Left hindlimb (tissue), 1 donor: ENCODE measurements around the gene PCDHGA1.

Experiments
- DNase-seq: peaks from one replicate; pipeline ENCODE4 v3.0.0-alpha.2; 2018

The PCDHGA1 gene

GRCh38 chr5:141515141-141515540 is 184.8 kb downstream of the PCDHGA1 start:
- DNase-seq = no peak

DNA sequence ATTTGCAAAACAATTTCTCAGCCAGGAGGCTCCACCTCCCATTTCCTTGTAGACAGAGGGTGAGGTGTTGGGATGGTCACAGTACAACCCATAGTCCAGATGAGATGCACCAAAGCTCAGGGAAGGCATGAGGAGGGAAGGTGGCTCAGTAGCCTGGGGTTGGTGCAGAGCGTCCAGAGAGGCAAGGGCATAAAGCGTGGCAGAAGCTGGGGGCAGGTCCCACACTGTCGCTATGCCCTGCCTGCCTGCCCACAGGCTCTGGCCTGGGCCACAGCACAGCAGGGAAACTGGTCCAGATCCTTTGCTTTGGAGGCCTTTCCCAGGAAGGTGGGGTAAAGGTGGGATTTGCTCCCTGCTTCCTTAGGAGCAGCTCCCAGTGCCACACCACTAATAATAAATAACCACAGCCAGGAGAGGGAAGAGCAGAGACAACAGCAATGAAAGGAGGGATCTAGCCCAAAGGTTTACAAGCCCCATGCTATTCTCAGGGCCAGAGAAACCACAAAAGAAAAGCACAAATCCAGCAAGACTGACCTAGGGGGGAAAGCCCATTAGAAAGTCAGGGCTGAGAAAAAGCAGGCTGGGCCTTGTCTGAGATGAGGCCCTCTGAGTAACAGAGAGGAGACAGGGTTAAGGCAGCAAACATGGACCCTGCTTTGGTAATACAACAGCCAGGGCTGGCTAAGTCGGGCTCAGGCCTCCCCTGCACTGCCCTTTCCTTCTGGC is 185.8 kb downstream of the PCDHGA1 start:
- DNase-seq = no peak

DNA sequence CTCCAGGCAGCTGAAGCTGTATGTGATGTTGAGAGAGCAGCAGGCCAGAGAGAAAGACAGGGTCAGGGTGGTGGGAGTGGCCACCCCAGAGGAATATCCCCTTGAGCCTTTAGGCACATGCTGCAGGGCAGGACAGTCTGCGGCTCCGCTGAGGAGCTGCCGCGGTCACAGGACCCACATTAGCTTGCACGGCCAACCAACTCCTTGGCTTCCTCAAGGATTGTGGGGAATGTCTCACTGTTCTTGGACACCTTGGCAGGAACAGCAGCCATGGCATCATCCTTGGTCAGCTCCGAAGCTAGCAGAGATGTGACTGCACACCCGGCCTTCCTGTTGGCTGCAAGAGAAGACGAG is 186.3 kb downstream of the PCDHGA1 start:
- DNase-seq = no peak

DNA sequence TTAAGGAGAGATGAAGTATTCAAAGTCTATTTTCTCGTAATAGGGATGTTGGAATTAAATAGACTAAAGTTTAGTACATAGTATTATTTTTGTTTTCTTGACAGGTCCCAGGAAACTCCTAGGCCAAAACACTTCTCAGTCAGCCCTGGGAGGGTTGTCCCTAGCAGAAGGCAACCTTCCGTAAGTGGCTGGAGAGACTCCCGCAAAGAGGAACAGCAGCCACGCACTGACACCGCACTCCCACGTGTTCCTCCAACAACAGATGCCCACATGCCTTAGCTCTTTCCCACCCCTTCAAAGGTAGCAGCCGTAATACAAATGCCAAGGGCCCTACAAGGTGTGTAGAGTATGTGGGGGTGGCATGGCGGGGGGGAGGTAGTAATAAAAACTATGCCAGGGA is 187.0 kb downstream of the PCDHGA1 start:
- DNase-seq = no peak

DNA sequence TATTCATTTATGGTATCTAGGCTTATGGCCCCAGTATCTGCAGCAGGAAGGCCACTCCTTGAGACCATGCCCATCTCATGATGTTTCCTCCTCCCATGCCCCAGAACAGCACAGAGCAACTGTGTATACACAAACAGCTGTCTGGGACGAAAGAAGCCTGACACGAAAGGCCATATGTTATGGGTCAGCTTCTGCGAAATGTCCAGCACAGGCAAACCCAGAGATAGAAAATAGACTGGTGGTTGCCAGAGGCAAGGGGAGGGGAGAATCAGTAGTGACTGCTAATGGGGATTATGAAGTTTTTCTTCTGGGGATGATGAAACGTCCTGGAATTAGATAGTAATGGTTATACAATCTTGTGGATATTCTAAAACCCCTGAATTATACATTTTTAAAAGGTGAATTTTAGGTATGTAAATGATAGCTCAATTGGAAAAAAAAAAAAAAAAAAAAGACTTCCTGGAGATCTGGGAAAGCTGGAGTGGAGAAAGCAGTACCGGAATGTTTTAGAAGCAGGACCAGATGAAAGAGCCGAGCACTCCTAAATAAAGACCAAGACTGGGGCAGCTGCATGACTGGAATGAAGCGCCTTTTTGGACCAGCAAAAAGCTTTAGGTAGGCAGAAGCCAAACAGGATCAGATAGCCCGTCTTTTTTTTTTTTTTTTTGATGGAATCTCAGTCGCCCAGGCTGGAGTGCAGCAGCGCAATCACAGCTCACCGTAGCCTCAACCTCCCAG is 187.7 kb downstream of the PCDHGA1 start:
- no peak for DNase-seq

GRCh38 chr5:141518618-141519015 is 188.3 kb downstream of the PCDHGA1 start:
- DNase-seq = no peak

GRCh38 chr5:141519605-141520565 is 189.6 kb downstream of the PCDHGA1 start:
- no peak for DNase-seq

GRCh38 chr5:141521244-141521781 is 191.0 kb downstream of the PCDHGA1 start:
- peak; percentile 68 for DNase-seq

GRCh38 chr5:141522301-141522700 is 192.0 kb downstream of the PCDHGA1 start:
- DNase-seq = no peak

GRCh38 chr5:141523991-141524390 is 193.7 kb downstream of the PCDHGA1 start:
- DNase-seq = no peak

DNA sequence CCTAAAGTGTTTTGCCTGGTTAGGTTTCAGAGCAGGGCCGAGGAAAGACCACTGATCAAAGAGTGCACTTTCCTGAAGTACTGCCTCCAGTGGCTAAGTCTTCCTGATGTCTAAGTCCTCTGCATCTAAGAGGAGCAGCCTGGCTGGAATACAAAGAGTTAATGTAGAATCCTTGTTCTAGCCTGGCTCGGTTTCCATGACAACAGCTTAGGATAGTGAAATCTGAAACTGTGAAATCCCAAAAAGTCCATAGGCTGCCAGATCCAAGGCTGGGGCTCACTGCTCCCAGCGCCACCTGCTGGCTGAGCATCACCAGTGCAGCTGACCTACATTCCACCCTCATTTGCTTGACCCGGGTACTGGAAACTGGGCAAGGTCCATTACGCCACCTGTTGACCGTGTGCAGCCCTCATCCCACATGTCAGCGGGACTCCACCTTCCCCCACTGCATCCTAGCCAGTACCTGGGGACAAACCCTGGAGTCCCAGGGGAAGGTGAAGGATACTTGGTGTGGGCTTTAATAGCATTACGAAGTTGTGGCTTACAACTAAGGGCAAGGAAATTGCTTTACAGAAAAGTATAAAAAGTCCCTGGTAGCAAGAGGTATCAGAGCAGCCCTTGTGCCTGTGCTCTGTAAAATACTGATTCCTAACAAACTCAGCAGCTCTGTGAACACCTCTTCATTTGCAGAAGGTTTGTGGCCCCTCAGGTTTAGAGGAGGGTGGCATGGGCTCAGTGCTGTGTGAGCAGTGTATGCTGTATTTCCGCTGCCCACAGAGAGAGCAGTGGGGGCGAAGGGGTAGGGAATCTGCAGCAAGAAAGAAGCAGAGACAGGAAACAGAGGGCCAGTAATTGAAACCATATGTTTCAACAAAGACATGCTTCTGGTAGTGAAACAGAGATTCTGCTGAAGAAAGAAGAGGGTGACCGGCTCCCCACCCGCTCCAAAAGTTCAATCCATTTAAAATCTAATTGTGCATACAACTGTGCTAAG is 194.6 kb downstream of the PCDHGA1 start:
- peak; percentile 93 for DNase-seq

DNA sequence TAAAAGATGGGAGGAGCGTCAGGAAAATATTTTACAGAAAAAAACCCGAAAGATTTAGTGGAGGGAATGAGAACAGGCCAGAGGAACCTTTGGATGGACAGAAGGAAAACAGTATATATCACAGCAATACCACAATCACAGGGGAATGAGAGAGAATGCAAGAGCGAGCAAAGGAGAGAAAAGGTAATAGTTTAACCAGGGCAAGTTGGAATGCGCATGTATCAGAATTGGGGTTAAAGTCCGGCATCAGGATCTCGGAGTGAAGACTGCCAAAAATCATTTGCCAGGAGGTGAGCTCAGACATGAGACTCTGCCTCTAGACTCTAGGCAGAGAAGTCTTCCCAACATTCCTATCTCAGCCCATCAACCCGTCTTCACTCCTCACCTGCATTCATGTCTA is 195.3 kb downstream of the PCDHGA1 start:
- DNase-seq = no peak

DNA sequence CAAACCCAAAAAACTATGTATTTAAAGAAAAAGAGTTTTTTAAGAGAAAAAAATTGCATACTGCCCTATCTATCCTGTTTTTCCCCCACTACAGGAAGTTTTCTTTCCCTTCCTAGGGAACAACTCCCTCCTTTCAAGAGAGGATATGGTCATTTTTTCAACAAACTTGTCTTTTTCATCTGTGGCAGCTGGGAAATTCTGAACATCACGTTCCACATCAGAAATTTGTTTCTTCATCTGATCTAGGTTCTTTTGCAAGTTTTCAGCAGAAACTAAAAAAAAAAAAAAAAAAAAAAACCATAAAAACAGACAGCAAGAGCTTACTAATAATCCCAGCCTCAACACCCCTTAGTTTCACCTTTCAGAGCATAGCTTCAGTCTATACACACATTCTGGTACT is 197.1 kb downstream of the PCDHGA1 start:
- DNase-seq = no peak

DNA sequence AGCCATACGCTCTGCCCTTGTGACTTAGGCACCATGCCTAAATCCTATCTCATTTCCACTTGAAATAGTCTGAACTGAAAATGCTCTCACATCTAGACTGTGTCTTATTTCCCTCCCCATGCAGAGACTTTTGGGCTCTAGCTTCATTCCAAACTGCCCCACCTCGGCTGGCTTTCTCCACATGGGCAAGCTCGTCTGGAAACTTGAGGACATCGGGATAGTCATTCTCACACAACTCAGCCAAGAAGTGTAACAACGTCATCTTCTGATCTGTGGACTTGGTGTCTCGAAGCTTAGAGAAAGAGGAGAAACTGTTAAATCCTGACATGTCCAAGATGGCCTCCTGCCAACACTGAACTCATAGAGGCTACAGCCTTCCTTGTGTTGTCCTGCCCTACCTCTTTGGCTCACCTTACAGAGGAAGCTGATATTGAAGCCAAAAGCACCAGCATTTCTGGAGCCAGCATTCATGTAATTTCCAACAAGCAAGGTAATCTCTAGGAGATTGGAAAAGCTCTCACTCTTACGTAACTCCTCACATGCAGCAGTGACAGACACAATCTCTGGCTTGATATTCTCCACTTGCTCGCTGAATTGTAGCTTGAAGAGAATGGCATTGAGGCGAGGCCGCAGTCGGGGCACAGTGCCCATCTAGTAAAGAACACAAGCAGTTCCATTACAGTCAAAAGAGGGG is 198.1 kb downstream of the PCDHGA1 start:
- DNase-seq = peak; percentile 85

DNA sequence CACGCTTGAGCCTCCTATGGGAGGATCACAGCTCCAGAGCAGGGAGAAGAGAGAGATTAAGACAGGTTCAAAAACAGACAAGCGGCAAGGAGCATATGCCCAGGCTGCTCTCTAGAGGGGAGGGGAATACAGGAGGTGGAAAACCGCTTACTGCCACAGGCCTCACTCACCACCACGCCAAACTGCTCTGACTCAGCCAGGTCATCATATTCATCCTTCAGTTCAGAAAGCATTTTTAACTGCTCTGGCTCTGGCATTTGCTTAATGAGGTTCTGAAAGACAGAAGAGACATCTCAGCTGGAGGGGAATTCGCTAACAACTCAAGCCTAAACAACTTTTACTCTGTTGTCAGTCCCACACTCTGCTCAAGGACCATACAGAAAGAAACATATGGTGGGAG is 198.7 kb downstream of the PCDHGA1 start:
- DNase-seq = peak; percentile 67

DNA sequence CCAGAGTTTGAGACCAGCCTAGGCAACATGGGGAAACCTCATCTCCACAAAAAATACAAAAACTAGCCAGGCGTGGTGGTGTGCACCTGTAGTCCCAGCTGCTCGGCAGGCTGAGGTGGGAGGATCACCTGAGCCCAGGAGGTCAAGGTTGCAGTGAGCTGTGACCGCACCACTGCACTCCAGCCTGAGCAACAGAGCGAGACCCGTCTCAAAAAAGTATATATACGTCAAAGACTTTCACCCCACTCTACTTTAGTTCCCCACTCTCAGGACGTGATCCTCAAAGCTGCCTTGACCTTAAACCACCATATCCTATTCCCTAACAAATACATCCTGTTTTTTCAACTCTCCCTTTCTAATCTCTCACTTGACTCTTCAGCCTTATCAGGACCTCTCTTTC is 199.6 kb downstream of the PCDHGA1 start:
- no peak for DNase-seq

- no peak for DNase-seq
Observed at GRCh38 chr5:141532726-141533125, 202.4 kb downstream of the PCDHGA1 start.

- no peak for DNase-seq
Observed at GRCh38 chr5:141533897-141534296, 203.6 kb downstream of the PCDHGA1 start.

DNA sequence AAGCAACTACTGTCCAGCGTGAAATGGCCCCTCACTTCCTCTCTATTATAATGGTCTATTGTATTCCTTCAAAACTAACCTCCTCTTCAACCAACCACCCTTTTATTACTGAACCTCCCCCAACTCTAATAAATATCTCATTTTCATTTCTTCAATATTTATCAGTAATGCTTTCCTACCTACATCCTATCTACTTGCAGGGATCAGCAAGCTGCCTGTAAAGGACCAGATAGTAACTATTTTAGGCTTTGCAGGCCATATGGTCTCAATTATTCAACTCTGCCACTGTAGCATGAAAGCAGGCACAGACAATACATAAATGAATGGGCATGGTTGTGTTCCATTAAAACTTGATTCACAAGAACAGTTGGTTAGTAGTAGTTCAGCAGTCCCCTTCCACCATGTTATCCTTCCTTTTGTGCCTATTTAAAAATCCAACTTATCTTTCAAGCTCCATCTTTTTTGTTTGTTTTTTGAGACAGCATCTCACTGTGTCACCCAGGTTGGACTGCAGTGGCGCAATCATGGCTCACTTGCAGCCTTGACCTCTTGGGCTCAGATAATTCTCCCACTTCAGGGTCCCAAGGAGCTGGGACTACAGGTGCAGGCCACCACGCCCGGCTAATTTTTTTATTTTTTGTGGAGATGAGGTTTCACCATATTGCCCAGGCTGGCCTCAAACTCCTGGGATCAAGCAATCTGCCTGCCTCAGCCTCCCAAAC is 204.3 kb downstream of the PCDHGA1 start:
- no peak for DNase-seq

GRCh38 chr5:141543053-141543452 is 212.7 kb downstream of the PCDHGA1 start:
- DNase-seq = no peak

DNA sequence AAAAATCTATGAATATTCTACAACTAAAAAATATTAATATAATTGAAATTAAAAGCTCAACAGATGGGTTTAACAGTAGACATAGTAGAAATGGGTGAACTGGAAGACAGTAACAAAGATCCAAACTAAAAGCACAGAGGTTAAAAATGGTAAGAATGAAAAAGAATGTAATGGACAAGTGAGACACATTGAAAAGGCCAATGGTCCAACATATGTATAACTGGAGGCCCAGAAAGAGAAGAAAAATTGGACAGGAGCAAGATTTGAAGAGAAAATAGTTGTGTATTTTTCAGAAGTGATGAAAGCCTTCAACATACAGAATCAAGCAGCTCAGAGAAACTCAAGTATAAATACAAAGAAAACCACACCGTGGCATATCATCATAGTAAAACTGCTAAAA is 217.2 kb downstream of the PCDHGA1 start:
- DNase-seq = no peak
